Measurements from ENCODE around the gene C14orf180. TPM values are rescaled to one million over a fixed set of nuclear protein-coding genes. Genes with fewer than 3 reads are reported as not detected.

The C14orf180 gene
- polyA plus RNA-seq, 1 donor (not counting 4 experiments of a cell fraction or from before 2014, with no cell fraction given) = not detected

DNA sequence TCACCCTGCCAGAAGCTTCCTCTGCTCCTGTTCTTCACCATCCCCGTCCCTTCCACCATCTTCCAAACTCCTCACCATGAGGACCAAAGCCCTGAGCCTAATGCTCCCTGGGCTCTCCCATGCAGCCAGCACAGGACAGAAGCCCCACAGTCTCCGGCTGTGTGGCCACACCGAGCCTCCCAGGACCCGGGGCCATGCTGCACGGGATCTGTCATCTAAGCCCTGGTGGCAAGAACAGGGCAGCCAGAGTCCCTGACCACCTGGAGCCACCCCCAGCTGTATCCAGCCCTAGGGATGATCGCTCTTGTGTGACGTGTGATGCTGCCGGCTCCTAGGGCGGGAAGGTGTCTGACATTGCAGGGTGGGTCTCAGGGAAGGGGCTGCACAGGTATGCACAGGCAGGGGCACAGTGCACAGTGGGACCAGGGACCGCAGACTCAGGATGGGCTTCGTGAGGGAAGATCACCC lies 16.9 kb downstream of the C14orf180 start:
- no peaks in the 10 kb centered on the region for H3K9me1 ChIP-seq (ENCODE audit: control insufficient read depth, extremely low read depth, insufficient read depth, low read length)
- H2AFZ ChIP-seq (ENCODE audit: control insufficient read depth, low read length) = no peak overlapping the region
- no peaks in the 10 kb centered on the region for H3K4me1 ChIP-seq (ENCODE audit: control insufficient read depth, extremely low read depth, insufficient read depth, low read length)
- H3K4me3 ChIP-seq (ENCODE audit: control insufficient read depth in 2 of 3, extremely low read depth in 1 of 3, insufficient read depth in 2 of 3, low read depth in 1 of 3, low read length in 3 of 3) = no peak overlapping the region
- dilution Hi-C loops (cut with MboI; ENCODE audit: extremely low pct_ligation_motif_present, low sequenced_read_pairs) = no loop called here
- no peak overlapping the region for H3K9ac ChIP-seq (ENCODE audit: control insufficient read depth, extremely low read depth, insufficient read depth, low read length)
- no peaks in the 10 kb centered on the region for H3K79me2 ChIP-seq (ENCODE audit: control insufficient read depth, insufficient read depth, low read length)
- peaks cover 2% of the 10 kb centered on the region for H4K20me1 ChIP-seq (ENCODE audit: control insufficient read depth, extremely low read depth, insufficient read depth, low read length)
- TF ChIP-seq EZH2 (IDR thresholded peaks at IDR 0.05; ENCODE audit: low read length) (no peak), CTCF (optimal IDR thresholded peaks at IDR 0.05 in 1 of 3, IDR thresholded peaks at IDR 0.05 in 1 of 3, conservative IDR thresholded peaks at IDR 0.05 in 1 of 3; ENCODE audit: extremely low read depth in 1 of 3, insufficient read depth in 2 of 3, low read length in 3 of 3) (no peak)
- DNase-seq (ENCODE audit: low read depth, low spot score) (no peak), FAIRE-seq (no peak)
- no peak overlapping the region for H3K27ac ChIP-seq (ENCODE audit: control insufficient read depth, insufficient read depth, low read length)
- no peaks in the 10 kb centered on the region for H3K9me3 ChIP-seq (ENCODE audit: control insufficient read depth, low read depth, low read length)
- no peak overlapping the region for H3K4me2 ChIP-seq (ENCODE audit: control insufficient read depth, extremely low read depth, insufficient read depth, low read depth, low read length)
- H3K36me3 ChIP-seq (ENCODE audit: control insufficient read depth in 2 of 2, extremely low read depth in 1 of 2, insufficient read depth in 2 of 2, low read length in 2 of 2) = no peaks in the 10 kb centered on the region
- H3K27me3 ChIP-seq (ENCODE audit: control insufficient read depth, extremely low read depth, insufficient read depth, low read length) = no peaks in the 10 kb centered on the region

DNA sequence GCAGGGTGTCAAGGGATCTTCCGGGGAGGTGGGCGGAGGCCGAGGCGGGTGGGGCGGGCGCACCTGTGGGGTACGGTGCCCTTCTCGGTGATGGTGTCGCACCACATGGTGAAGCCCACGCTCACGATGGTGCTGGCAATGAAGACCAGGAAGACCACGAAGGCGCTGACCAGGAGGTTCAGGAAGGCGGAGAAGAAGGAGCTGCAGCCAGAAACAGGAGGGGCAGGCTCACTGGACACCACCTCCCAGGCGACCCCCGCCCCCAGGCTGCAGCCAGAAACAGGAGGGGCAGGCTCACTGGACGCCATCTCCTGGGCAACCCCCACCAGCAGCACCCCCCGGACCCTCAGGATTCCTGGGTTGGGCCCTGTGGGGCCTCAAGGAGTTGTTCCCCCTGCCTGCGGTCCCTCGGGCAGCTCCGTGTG lies 17.4 kb downstream of the C14orf180 start:
- Histone ChIP-seq H3K4me3 (ENCODE audit: control insufficient read depth in 2 of 3, extremely low read depth in 1 of 3, insufficient read depth in 2 of 3, low read depth in 1 of 3, low read length in 3 of 3) (no peak overlapping the region), H3K27me3 (ENCODE audit: control insufficient read depth, extremely low read depth, insufficient read depth, low read length) (no peaks in the 10 kb centered on the region), H3K9ac (ENCODE audit: control insufficient read depth, extremely low read depth, insufficient read depth, low read length) (no peak overlapping the region), H3K79me2 (ENCODE audit: control insufficient read depth, insufficient read depth, low read length) (no peaks in the 10 kb centered on the region), H3K27ac (ENCODE audit: control insufficient read depth, insufficient read depth, low read length) (no peak overlapping the region), H3K4me1 (ENCODE audit: control insufficient read depth, extremely low read depth, insufficient read depth, low read length) (no peaks in the 10 kb centered on the region), H2AFZ (ENCODE audit: control insufficient read depth, low read length) (no peak overlapping the region), H3K9me1 (ENCODE audit: control insufficient read depth, extremely low read depth, insufficient read depth, low read length) (no peaks in the 10 kb centered on the region), H3K9me3 (ENCODE audit: control insufficient read depth, low read depth, low read length) (no peaks in the 10 kb centered on the region), H4K20me1 (ENCODE audit: control insufficient read depth, extremely low read depth, insufficient read depth, low read length) (peaks cover 2% of the 10 kb centered on the region), H3K36me3 (ENCODE audit: control insufficient read depth in 2 of 2, extremely low read depth in 1 of 2, insufficient read depth in 2 of 2, low read length in 2 of 2) (no peaks in the 10 kb centered on the region), H3K4me2 (ENCODE audit: control insufficient read depth, extremely low read depth, insufficient read depth, low read depth, low read length) (no peak overlapping the region)
- FAIRE-seq (no peak), DNase-seq (ENCODE audit: low read depth, low spot score) (no peak)
- dilution Hi-C loops (cut with MboI; ENCODE audit: extremely low pct_ligation_motif_present, low sequenced_read_pairs) = no loop called here
- no peak for TF ChIP-seq CTCF (optimal IDR thresholded peaks at IDR 0.05 in 1 of 3, IDR thresholded peaks at IDR 0.05 in 1 of 3, conservative IDR thresholded peaks at IDR 0.05 in 1 of 3; ENCODE audit: extremely low read depth in 1 of 3, insufficient read depth in 2 of 3, low read length in 3 of 3)
- TF ChIP-seq EZH2 (IDR thresholded peaks at IDR 0.05; ENCODE audit: low read length) = no peak
